GM23338 (cell line): ENCODE results near the gene ELAVL3.

Experiments
- CTCF ChIP-seq, 2 experiments: fragments of 200-600 bp in 1 of 2; sonication (generic) in 1 of 2; conservative IDR thresholded peaks; 2 replicates each; pipeline versions ENCODE4 v1.5.1 to v1.6.1; 2016 to 2017; ENCODE audit warnings: antibody characterized with exemption in 2 of 2, low read depth in 2 of 2, mild to moderate bottlenecking in 2 of 2, moderate library complexity in 1 of 2
- EZH2phosphoT487 ChIP-seq: fragments of 200-600 bp; sonication (generic); IDR thresholded peaks from one replicate; pipeline ENCODE4 v1.8.1; 2018; ENCODE audit warnings: antibody characterized with exemption; ENCODE audit not compliant: unreplicated experiment

- TF ChIP-seq CTCF (conservative IDR thresholded peaks at IDR 0.05; ENCODE audit: low read depth in 2 of 2) (no peak), EZH2phosphoT487 (no peak)
Measured at GRCh38 chr19:11414544-11414943, 66.3 kb downstream of the ELAVL3 start.
